K562 (cell line): Measurements from ENCODE around the gene FAT2. TPM values are rescaled to one million over a fixed set of nuclear protein-coding genes. Genes with fewer than 3 reads are reported as not detected.

Experiments
- ATAC-seq: fragments of 200-7000 bp; cut with Tn5 transposase; 3 replicates; pipeline ENCODE4 v1.9.1; 2020; ENCODE audit warnings: moderate library complexity
- BruUV-seq: library from RNA; stranded (reverse); fragments of 400-500 nt; replicated peaks from 2 replicates; lab custom pipeline; 2021; lab: Mats Ljungman, UMichigan
- CTCF ChIA-PET: fragments of 300-600 bp; formaldehyde crosslinking; extraction: SDS; loops from one replicate; lab custom pipeline; 2021; ENCODE audit warnings: low intra/inter-chr PET ratio; lab: Yijun Ruan, JAX
- POLR2A ChIA-PET: fragments of 300-600, 350-650 bp; sonication (Branson Sonifier 250); formaldehyde crosslinking; extraction: SDS; loops from one replicate; lab custom pipeline; 2021; ENCODE audit warnings: antibody characterized with exemption, inconsistent platforms; lab: Yijun Ruan, JAX
- DNase-seq, 4 experiments: peaks; one replicate each; pipeline versions ENCODE4 v3.0.0 to v3.0.0-alpha.2; 2011 to 2018; ENCODE audit warnings: low spot score in 3 of 4, mixed read lengths in 3 of 4; ENCODE audit errors: extremely low read depth in 1 of 4
- FAIRE-seq: peaks from 2 replicates; lab custom pipeline; 2011; peaks lifted over from hg19 to GRCh38; lab: Jason Lieb, UNC
- H2AFZ ChIP-seq: 2 replicates; pipeline ENCODE4 v1.6.0; 2011; ENCODE audit warnings: low read depth, low read length, control low read depth, inconsistent platforms
- H3K27ac ChIP-seq: fragments of 200-600 bp; 3 replicates; pipeline ENCODE4 v1.8.0; 2011; ENCODE audit warnings: low read depth, mild to moderate bottlenecking, control low read depth, inconsistent platforms, low read length, moderate library complexity, mixed read lengths; ENCODE audit errors: extremely low read depth
- H3K27me3 ChIP-seq, 2 experiments: fragments of 300-600 bp in 1 of 2; 2 replicates in 1 of 2; 3 replicates in 1 of 2; pipeline versions ENCODE4 v1.6.0 to v1.8.0; 2011; ENCODE audit warnings: inconsistent platforms in 2 of 2, low read length in 2 of 2, mild to moderate bottlenecking in 1 of 2, mixed read lengths in 1 of 2, moderate library complexity in 1 of 2; ENCODE audit not compliant: control insufficient read depth in 2 of 2, insufficient read depth in 2 of 2
- H3K36me3 ChIP-seq: fragments of 300-600 bp; 3 replicates; pipeline ENCODE4 v1.8.0; 2011; ENCODE audit warnings: mild to moderate bottlenecking, low read length, inconsistent platforms; ENCODE audit not compliant: control insufficient read depth, insufficient read depth
- H3K4me1 ChIP-seq, 2 experiments: fragments of 200-600 bp in 1 of 2; replicated peaks in 1 of 2; 2 replicates in 1 of 2; 3 replicates in 1 of 2; pipeline versions ENCODE4 v1.5.1 to v1.8.0; 2011; ENCODE audit warnings: inconsistent platforms in 2 of 2, low read length in 2 of 2, mild to moderate bottlenecking in 1 of 2, mixed read lengths in 1 of 2, moderate library complexity in 1 of 2; ENCODE audit not compliant: control insufficient read depth in 2 of 2, insufficient read depth in 2 of 2
- H3K4me2 ChIP-seq: 2 replicates; pipeline ENCODE4 v1.6.1; 2011; ENCODE audit warnings: low read length, control low read depth, inconsistent platforms, mixed read lengths; ENCODE audit not compliant: insufficient read depth
- H3K4me3 ChIP-seq: fragments of 200-600 bp; sonication (generic), shearing (Covaris generic); 2 replicates; pipeline ENCODE4 v1.5.1; 2016; ENCODE audit warnings: control low read depth, inconsistent platforms
- H3K79me2 ChIP-seq: fragments of 200-600 bp; 3 replicates; pipeline ENCODE4 v1.8.0; 2011; ENCODE audit warnings: low read length, inconsistent platforms; ENCODE audit not compliant: control insufficient read depth, insufficient read depth
- H3K9ac ChIP-seq, 2 experiments: 2 replicates each; pipeline versions ENCODE4 v1.6.0 to v1.6.1; 2011; ENCODE audit warnings: low read depth in 2 of 2, low read length in 2 of 2, control low read depth in 1 of 2, inconsistent platforms in 1 of 2, mild to moderate bottlenecking in 1 of 2, mixed read lengths in 1 of 2; ENCODE audit not compliant: insufficient read depth in 1 of 2
- H3K9me1 ChIP-seq: one replicate; pipeline ENCODE4 v1.6.0; 2011; ENCODE audit warnings: inconsistent platforms, mild to moderate bottlenecking, low read length, moderate library complexity; ENCODE audit not compliant: control insufficient read depth, insufficient read depth
- H3K9me3 ChIP-seq: replicated peaks from 2 replicates; pipeline ENCODE4 v1.5.1; 2011; ENCODE audit warnings: low read depth, low read length, inconsistent platforms; ENCODE audit not compliant: control insufficient read depth, insufficient read depth
- H4K20me1 ChIP-seq: replicated peaks from 2 replicates; pipeline ENCODE4 v1.6.1; 2011; ENCODE audit warnings: low read length, inconsistent platforms, mixed read lengths; ENCODE audit not compliant: control insufficient read depth, insufficient read depth
- CBX8 ChIP-seq: fragments of 200-600 bp; sonication (generic); IDR thresholded peaks from 2 replicates; pipeline ENCODE4 v1.6.1; 2012; ENCODE audit warnings: borderline replicate concordance, mixed run types, low read depth, mild to moderate bottlenecking, moderate library complexity, mixed read lengths, low read length, control low read depth, inconsistent platforms; ENCODE audit not compliant: poor library complexity, severe bottlenecking; ENCODE audit errors: extremely low read depth
- FOXK1 ChIP-seq: sonication (generic); formaldehyde crosslinking; IDR thresholded peaks from 2 replicates; pipeline ENCODE4 v1.8.0; 2022; ENCODE audit warnings: missing genetic modification reagents, mild to moderate bottlenecking, borderline replicate concordance
- KDM5B ChIP-seq: fragments of 200-600 bp; sonication (generic); IDR thresholded peaks from 2 replicates; pipeline ENCODE4 v1.6.1; 2012; ENCODE audit warnings: low read depth, mild to moderate bottlenecking, moderate library complexity, low read length, control low read depth, inconsistent platforms; ENCODE audit not compliant: insufficient replicate concordance
- SNAPC5 ChIP-seq: fragments of 250-450 bp; sonication (Bioruptor Pico); IDR thresholded peaks from 2 replicates; pipeline ENCODE4 v1.8.0; 2021; ENCODE audit warnings: moderate library complexity, mild to moderate bottlenecking, inconsistent platforms
- ZBTB40 ChIP-seq, 2 experiments: fragments of 450-650 bp in 1 of 2; sonication (generic) in 1 of 2; formaldehyde crosslinking in 1 of 2; IDR thresholded peaks; 2 replicates each; pipeline versions ENCODE4 v1.7.1 to v1.9.0; 2016 to 2022; ENCODE audit warnings: inconsistent platforms in 1 of 2, mild to moderate bottlenecking in 1 of 2, missing genetic modification reagents in 1 of 2
- ZNF512 ChIP-seq: IDR thresholded peaks from 2 replicates; pipeline ENCODE4 v1.6.1; 2016; ENCODE audit warnings: missing genetic modification characterization, missing compliant biosample characterization
- ZNF785 ChIP-seq: fragments of 250-450 bp; sonication (Bioruptor Pico); IDR thresholded peaks from 2 replicates; pipeline ENCODE4 v1.4.0; 2020; ENCODE audit warnings: mild to moderate bottlenecking
- WGBS: fragments of 100-300 bp; shearing (Covaris generic); methylation state at CpG from one replicate; pipeline ENCODE4 v1.1.6; 2016; ENCODE audit warnings: low coverage, mixed read lengths; ENCODE audit not compliant: insufficient coverage; ENCODE audit errors: missing lambda C conversion rate; 5-methylcytosine and 5-hydroxymethylcytosine counted together
- in situ Hi-C: fragments of 300-500 bp; cut with MboI; formaldehyde crosslinking; loops from 4 replicates; pipeline ENCODE4 v1.15.0; 2018; ENCODE audit warnings: inconsistent platforms, mixed read lengths
- intact Hi-C: fragments of 100-400 bp; cut with micrococcal nuclease; formaldehyde crosslinking; loops from 2 replicates; pipeline ENCODE4 v1.14.2; 2022
- polyA plus RNA-seq, 8 experiments: library from polyadenylated mRNA; depleted of rRNA in 4 of 8; stranded (reverse) in 5 of 8; unstranded in 3 of 8; fragments of >200 nt; fragmentation: Nextera tagmentation in 2 of 8; fragmentation: Illumina TruSeq in 1 of 8; extraction: Ambion mirVana in 2 of 8; extraction: Trizol in 1 of 8; gene quantifications; 2 replicates each; pipeline versions ENCODE4 v1.2.1 to v1.2.3, GENCODE V29; 2011 to 2014; ENCODE audit warnings: inconsistent platforms in 1 of 8, missing spikeins in 1 of 8
- total RNA-seq, 7 experiments: library from RNA; depleted of rRNA in 6 of 7; stranded (reverse); fragments of >200 nt in 6 of 7; fragmentation: Illumina TruSeq in 2 of 7; extraction: Trizol in 2 of 7; gene quantifications; 2 replicates each; pipeline versions ENCODE4 v1.2.1 to v1.2.3, GENCODE V29; 2011 to 2021; ENCODE audit warnings: low replicate concordance in 1 of 7

FAT2 gene
- total and polyA plus RNA-seq, 9 of the 15 experiments (the other 6 are each of a cell fraction or from before 2014, with no cell fraction given): not detected

GRCh38 chr5:151619812-151620460 is 28.8 kb upstream of the FAT2 start:
- BruUV-seq: no TSS peak
- in situ Hi-C loops: no loop called here
- POLR2A ChIA-PET: interaction anchor here (0.9 kb wide), 1 partner anchor 32 kb away, joined by 3 read pairs; no protein-coding TSS in a partner anchor
- TF ChIP-seq CBX8 (no peak), FOXK1 (no peak), ZNF512 (tag) (no peak), SNAPC5 (CRISPR knock-in tag) (no peak), ZNF785 (CRISPR knock-in tag) (no peak), KDM5B (no peak), ZBTB40 (IDR thresholded peaks at IDR 0.05) (no peak), ZBTB40 (CRISPR knock-in tag; IDR thresholded peaks at IDR 0.05) (no peak)

More at GRCh38 chr5:151619812-151620460, 28.8 kb upstream of the FAT2 start:
- H3K4me3 ChIP-seq: no peak overlapping the region
- CTCF ChIA-PET: no interaction called here
- H3K9ac ChIP-seq: no peak overlapping the region
- FAIRE-seq (no peak), DNase-seq (no peak), ATAC-seq (no peak)
- 0% methylated on average over 6 of the region's 6 CpGs for WGBS
- no peaks in the 10 kb centered on the region for H3K9me1 ChIP-seq
- H3K36me3 ChIP-seq: no peaks in the 10 kb centered on the region
- H3K4me1 ChIP-seq: no peaks in the 10 kb centered on the region
- no peak overlapping the region for H3K27ac ChIP-seq
- no peaks in the 10 kb centered on the region for H3K79me2 ChIP-seq
- intact Hi-C loops: no loop called here
- H3K9me3 ChIP-seq: no peaks in the 10 kb centered on the region
- peaks cover 11 to 36% of the 10 kb centered on the region in 2 experiments; a peak in 4 of 5 replicates for H3K27me3 ChIP-seq
- no peak overlapping the region for H2AFZ ChIP-seq
- H3K4me2 ChIP-seq: no peak overlapping the region
- H4K20me1 ChIP-seq: no peaks in the 10 kb centered on the region; the same call in 1 of the 2 replicates
